Cardiac muscle cell (in vitro differentiated cells and primary cell): Measurements from ENCODE around the gene TARM1. TPM values are rescaled to one million over a fixed set of nuclear protein-coding genes. Genes with fewer than 3 reads are reported as not detected.
"Not testable (repeated sequence)": the region's sequence is repeated elsewhere in the genome, so short reads cannot be mapped to it uniquely, and the experiment has no call there.

Experiments used
- DNase-seq, 2 donors: peaks; one replicate each; pipeline versions ENCODE4 v3.0.0 to v3.0.0-alpha.2; 2010 to 2017; ENCODE audit warnings: low read depth in 1 of 2, low spot score in 1 of 2
- H3K27ac ChIP-seq: fragments of 200-600 bp; sonication (generic); 2 replicates; pipeline ENCODE4 v1.5.1; 2016
- H3K27me3 ChIP-seq: fragments of 200-600 bp; sonication (generic); 2 replicates; pipeline ENCODE4 v1.6.0; 2016; ENCODE audit warnings: control low read depth
- H3K36me3 ChIP-seq: fragments of 200-600 bp; sonication (generic); 2 replicates; pipeline ENCODE4 v1.5.1; 2016; ENCODE audit warnings: control low read depth
- H3K4me1 ChIP-seq: fragments of 200-600 bp; sonication (generic); 2 replicates; pipeline ENCODE4 v1.8.1; 2017; ENCODE audit warnings: low read depth, mild to moderate bottlenecking, mixed run types
- H3K4me3 ChIP-seq: fragments of 200-600 bp; sonication (generic); 2 replicates; pipeline ENCODE4 v1.5.1; 2016; ENCODE audit warnings: mild to moderate bottlenecking
- H3K9me3 ChIP-seq: fragments of 200-600 bp; sonication (generic); 2 replicates; pipeline ENCODE4 v1.5.1; 2017; ENCODE audit warnings: low read depth, mild to moderate bottlenecking, control low read depth
- polyA plus RNA-seq: library from polyadenylated mRNA; unstranded; fragments of >200 nt; fragmentation: Nextera tagmentation; extraction: Ambion mirVana; gene quantifications from 2 replicates; pipeline ENCODE4 v1.2.1, GENCODE V29; 2016
- total RNA-seq: library from RNA; depleted of rRNA; stranded (reverse); fragments of >200 nt; gene quantifications from 2 replicates; pipeline ENCODE4 v1.2.3, GENCODE V29; 2016
- TF ChIP-seq, protein P1 (sequence below): IDR thresholded peaks from 2 replicates; pipeline ENCODE4 v1.5.1; 2012; ENCODE audit warnings: low read depth, mild to moderate bottlenecking, low read length

Gene TARM1
- total and polyA plus RNA-seq, 2 experiments from 2014 or later = not detected

DNA sequence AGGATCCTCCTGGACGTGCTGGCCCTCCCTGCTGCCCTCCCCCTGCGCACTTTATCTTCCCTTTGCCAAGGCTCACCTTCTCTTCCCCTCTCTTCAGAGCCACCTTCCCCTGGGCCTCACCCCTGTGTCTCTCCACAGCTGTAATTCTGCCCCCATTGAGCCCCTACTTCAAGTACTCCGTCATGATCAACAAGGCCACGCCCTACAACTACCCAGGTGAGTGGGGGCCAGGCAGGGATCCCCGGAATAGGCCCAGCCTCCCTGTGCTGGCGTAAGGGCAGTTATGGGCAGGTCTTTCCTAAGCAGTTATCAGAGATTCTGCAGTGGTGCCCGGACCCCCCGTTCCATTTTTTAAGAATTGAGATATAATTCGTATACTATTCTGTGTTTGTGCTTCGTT, 24.6 kb upstream of the TARM1 start:
- DNase-seq = no peak
- H3K27me3 ChIP-seq = no peaks in the 10 kb centered on the region
- H3K4me1 ChIP-seq = no peaks in the 10 kb centered on the region
- H3K36me3 ChIP-seq = peaks cover 24% of the 10 kb centered on the region
- no peak overlapping the region for H3K4me3 ChIP-seq
- H3K9me3 ChIP-seq = no peaks in the 10 kb centered on the region
- no peak overlapping the region for H3K27ac ChIP-seq
- TF ChIP-seq, protein P1, sequence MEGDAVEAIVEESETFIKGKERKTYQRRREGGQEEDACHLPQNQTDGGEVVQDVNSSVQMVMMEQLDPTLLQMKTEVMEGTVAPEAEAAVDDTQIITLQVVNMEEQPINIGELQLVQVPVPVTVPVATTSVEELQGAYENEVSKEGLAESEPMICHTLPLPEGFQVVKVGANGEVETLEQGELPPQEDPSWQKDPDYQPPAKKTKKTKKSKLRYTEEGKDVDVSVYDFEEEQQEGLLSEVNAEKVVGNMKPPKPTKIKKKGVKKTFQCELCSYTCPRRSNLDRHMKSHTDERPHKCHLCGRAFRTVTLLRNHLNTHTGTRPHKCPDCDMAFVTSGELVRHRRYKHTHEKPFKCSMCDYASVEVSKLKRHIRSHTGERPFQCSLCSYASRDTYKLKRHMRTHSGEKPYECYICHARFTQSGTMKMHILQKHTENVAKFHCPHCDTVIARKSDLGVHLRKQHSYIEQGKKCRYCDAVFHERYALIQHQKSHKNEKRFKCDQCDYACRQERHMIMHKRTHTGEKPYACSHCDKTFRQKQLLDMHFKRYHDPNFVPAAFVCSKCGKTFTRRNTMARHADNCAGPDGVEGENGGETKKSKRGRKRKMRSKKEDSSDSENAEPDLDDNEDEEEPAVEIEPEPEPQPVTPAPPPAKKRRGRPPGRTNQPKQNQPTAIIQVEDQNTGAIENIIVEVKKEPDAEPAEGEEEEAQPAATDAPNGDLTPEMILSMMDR = no peak

DNA sequence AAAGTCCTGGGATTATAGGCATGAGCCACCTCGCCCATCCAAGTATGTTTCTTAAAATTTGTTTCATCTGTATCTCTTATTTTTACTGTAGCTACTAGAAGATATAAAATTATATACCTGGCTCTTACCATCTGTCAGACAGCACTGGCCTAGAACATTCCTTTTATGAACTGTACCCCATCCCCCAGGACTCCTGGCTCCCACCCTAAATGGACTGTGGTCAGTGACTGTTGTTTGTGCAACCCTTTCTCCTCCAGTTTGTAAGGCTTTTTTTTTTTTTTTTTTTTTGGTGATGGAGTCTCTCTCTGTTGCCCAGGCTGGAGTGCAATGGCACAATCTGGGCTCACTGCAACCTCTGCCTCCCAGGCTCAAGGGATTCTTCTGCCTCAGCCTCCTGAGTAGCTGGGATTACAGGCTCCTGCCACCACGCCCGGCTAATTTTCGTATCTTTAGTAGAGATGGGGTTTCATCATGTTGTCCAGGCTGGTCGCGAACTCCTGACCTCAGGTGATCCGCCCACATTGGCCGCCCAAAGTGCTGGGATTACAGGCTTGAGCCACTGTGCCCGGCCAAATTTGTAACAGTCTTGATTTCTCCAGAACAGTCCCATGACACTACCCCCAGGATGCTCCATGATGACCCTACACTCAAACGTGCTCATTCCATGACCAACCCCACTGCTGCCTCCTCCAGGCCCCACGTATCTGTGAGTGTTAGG, 24.0 kb upstream of the TARM1 start:
- Histone ChIP-seq H3K36me3 (peaks cover 20% of the 10 kb centered on the region), H3K27me3 (no peaks in the 10 kb centered on the region)

GRCh38 chr19:54102421-54103169, 21.4 kb upstream of the TARM1 start, which contains the start of gene NDUFA3:
NDUFA3 (plus strand) TSS chr19:54102855; CDS start chr19:54102879, 24 bp downstream.
- no peaks in the 10 kb centered on the region for H3K9me3 ChIP-seq
- DNase-seq = peak; percentile 99
- H3K27me3 ChIP-seq = no peaks in the 10 kb centered on the region
- no peak within 1 kb of the TSS for H3K27ac ChIP-seq
- H3K36me3 ChIP-seq = peaks cover 7% of the 10 kb centered on the region
- peak within 1 kb of the TSS; percentile 71 for H3K4me3 ChIP-seq
- TF ChIP-seq, protein P1 = no peak
- no peaks in the 10 kb centered on the region for H3K4me1 ChIP-seq

More for the DNA sequence above, 24.0 kb upstream of the TARM1 start:
- DNase-seq = peak in 1 of 2 donors; percentile 9
- Histone ChIP-seq H3K4me1 (no peaks in the 10 kb centered on the region), H3K9me3 (no peaks in the 10 kb centered on the region), H3K27ac (no peak overlapping the region), H3K4me3 (no peak overlapping the region)
- TF ChIP-seq, protein P1 = no peak

DNA sequence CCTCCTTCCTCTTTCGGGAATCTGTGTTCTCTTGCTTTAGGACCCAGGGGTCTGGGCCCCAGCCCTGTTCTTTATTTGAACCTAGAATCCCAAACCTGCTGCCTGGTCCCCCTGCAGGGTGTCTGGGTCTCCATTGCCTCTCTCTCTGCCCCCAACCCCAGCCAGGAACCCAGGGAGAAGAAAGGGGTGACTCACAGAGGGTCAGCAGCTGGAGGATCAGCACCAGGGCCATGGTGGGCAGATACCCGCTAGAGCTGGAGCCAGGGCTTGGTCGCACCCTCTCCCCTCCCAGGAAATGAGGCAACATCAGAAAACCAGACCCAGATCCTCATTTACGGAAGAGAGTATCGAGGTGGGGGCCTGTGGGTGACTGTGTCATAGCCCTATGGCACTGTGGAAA, 19.4 kb upstream of the TARM1 start, which contains the start of gene OSCAR:
Gene OSCAR (minus strand): TSS at position 243 of the 400 bp plus-strand sequence. CDS start 11 bp downstream, at position 232.
- Histone ChIP-seq H3K4me3 (no peak within 1 kb of the TSS), H3K4me1 (no peaks in the 10 kb centered on the region), H3K36me3 (no peaks in the 10 kb centered on the region), H3K27me3 (peaks cover 15% of the 10 kb centered on the region), H3K27ac (peak within 1 kb of the TSS; percentile 48), H3K9me3 (no peaks in the 10 kb centered on the region)
- TF ChIP-seq, protein P1 = no peak
- peak in 1 of 2 donors; percentile 10 for DNase-seq

DNA sequence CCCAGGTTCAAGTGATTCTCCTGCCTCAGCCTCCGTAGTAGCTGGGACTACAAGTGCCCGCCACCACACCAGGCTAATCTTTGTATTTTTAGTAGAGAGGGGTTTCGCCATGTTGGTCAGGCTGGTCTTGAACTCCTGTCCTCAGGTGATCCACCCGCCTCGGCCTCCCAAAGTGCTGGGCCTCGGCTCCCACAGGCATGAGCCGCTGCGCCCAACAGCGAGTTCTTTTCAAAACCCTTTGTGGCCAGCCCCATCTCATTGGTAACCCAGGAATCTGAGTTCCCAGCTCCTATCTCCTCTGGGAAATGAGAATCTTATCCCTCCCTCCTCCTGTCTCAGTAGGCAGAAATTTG, 18.7 kb upstream of the TARM1 start:
- not testable (repeated sequence) for H3K4me3 ChIP-seq, H3K4me1 ChIP-seq, H3K36me3 ChIP-seq, H3K9me3 ChIP-seq, DNase-seq
- peaks cover 22% of the 10 kb centered on the region for H3K27me3 ChIP-seq
- peak overlapping the region; percentile 48 for H3K27ac ChIP-seq
